Skeletal muscle cell (primary cell): ENCODE results near the gene ZIC5.

Experiments
- DNase-seq: peaks from one replicate; pipeline ENCODE4 v3.0.0-alpha.2; 2010; ENCODE audit warnings: low read depth
- H3K4me3 ChIP-seq: 2 replicates; pipeline ENCODE4 v1.5.1; 2011; ENCODE audit warnings: low read depth, mild to moderate bottlenecking, control low read depth, low read length, moderate library complexity

ZIC5 gene

DNA sequence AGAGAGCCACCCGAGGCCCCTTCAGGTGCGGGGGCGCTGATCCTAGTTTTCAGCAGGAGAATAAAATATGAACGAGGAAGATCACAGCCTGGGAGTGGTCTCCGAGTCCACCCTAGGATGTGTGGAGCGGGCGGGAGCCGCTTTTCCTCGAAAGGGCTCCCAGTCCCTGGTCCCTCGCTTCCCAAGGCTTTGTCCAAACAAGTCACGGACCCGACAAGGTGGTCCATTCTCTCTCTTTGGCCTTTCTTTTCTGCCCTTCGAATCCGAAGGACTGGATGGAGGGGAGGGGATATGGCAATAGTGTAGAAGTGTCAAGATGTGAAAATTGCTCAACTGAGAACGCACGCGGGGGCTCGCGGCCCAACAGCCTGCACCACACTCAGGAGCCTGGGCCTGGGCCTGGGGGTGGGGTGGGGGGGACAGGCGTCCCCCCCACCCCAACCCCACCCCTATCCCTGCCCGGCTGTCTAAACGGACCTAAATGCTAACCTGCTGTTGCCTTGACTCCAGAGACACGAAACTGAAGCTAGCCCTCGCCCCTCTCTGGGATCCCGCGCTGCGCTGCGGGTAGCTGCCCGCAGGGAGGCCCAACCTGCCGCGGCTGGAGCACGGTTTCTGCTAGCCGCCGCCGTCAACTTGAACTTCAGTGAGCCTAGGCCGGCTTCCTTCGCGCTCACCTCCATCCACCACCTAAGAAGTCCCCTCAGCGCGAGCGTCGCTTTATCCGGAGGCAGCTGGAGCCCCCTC, 17.1 kb upstream of the ZIC5 start:
- no peak overlapping the region for H3K4me3 ChIP-seq
- no peak for DNase-seq

- H3K4me3 ChIP-seq, result no peak overlapping the region
- no peak for DNase-seq
These were observed 15.8 kb upstream of the ZIC5 start for GRCh38 chr13:99987154-99988019.

DNA sequence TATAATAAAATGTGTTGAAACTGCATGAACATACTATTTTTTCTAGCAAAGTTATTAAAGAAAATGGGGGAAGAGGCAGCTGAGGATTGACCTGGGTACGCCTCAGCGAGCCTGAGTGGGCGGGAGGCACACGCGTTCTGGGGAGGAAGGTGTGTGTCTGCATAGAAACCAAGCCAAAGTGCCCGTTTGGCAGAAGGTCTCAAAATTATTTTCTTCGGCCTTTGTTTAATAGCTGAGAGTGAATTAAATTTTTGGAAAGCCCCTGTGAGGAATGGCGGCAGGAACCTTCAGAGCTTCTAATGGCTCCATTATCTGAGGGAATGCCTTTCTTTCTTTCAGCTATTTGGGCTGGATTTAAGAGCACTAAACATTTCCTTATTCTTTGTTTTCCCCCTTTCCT, 15.2 kb upstream of the ZIC5 start:
- DNase-seq, result no peak
- no peak overlapping the region for H3K4me3 ChIP-seq

- H3K4me3 ChIP-seq, result no peak overlapping the region
- DNase-seq, result no peak
These were observed 14.4 kb upstream of the ZIC5 start for GRCh38 chr13:99985886-99986527.

GRCh38 chr13:99985241-99985874, 13.8 kb upstream of the ZIC5 start:
- H3K4me3 ChIP-seq, result no peak overlapping the region
- DNase-seq, result no peak

DNA sequence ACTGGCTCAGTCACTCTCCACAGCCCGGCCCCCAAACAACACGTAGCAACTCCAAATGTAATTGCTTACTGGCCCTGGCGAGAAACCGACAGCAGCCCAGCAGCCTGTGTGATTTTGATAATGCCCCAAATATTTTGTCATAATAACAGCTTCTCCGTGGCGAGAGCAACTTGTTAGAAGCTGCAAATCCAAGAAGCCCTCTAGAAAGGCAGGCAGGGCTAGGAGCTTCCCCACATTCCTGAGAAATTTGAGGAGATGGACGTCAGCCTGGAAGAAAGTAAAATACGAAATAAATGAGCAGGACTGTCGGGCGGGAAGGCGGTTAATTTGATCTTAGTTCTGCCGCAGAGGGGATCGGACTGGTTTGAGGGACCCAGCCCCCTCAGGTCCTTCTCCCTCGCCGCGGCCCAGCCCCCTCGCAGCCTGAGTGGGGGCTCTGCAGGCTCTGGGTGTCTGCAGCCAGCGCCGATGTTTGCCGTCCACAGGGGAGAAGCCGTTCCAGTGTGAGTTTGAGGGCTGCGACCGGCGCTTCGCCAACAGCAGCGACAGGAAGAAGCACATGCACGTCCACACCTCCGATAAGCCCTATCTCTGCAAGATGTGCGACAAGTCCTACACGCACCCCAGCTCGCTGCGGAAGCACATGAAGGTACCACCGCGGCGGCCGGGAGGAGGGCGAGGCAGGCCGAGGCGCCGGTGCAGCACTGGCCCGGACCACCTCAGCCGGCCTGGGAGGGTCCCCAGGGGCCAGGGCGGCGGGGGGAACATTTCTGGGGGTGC, 13.1 kb upstream of the ZIC5 start:
- DNase-seq, result no peak
- no peak overlapping the region for H3K4me3 ChIP-seq

DNA sequence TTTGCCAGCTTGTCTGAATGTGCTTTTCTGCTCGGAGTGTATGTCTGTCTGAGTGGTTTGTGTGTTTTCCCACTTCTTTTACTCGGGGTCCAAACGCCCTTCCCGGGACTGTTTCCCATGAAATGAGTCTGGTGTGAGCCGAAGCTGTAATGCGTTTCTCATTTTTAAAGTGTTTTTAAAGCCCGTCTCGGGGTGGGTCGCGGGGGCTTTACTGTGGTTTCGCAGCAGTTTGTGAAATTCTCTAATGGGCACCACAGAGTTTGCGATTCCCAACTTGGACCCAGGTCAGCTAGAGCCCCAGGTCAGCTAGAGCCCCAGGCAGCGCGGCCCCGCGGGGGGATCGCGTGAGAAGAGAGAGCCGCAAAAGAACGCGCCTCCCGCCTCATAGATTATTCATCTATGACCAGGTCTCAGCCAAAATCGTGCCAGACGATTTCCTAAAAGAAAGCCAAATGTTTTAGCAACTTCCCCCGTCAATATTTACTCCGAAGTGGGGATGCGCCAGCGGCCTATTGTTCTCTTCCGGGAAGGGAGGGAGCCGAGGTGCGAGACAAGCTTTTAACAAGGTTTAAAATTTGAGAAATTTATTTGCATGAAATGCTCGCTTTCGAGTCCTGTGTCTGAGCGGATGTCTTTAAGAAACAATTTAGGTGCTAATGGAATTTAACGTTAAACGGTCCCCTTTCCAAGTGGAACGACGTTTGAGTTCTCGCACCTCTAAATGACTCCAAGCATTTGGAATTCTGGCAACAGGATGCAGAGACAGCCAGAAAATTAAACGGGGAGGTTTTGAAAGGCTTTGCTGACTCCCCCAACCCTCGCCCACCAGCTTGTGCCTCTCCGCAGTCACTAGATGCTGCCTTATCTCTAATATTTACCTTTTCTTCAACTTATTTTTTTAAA, 12.2 kb upstream of the ZIC5 start:
- no peak for DNase-seq
- H3K4me3 ChIP-seq, result no peak overlapping the region

GRCh38 chr13:99982731-99983498, 11.3 kb upstream of the ZIC5 start:
- H3K4me3 ChIP-seq, result no peak overlapping the region
- no peak for DNase-seq

GRCh38 chr13:99982036-99982730, 10.6 kb upstream of the ZIC5 start:
- H3K4me3 ChIP-seq, result no peak overlapping the region
- no peak for DNase-seq

DNA sequence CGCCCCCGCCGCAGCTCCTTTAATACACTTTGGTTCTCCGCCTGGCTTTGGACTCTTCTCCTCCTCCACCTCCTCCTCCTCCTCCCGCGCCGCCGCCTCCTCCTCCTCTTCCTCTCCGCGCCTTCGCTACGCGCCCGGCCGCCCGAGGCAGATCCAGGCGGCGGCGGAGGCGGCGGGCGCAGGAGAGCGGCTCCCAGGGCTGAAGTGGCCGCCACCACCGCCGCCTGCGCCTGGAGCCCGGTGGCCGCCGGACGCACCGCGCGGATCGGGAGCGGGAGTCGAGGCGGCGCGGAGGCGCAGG, 10.1 kb upstream of the ZIC5 start, which contains the start of gene ZIC2:
Gene ZIC2, plus strand, starts transcription at position 50 of the 301 bp plus-strand sequence. CDS start 281 bp downstream, outside the sequence.
- DNase-seq, result no peak
- H3K4me3 ChIP-seq, result peak within 1 kb of the TSS; percentile 43

DNA sequence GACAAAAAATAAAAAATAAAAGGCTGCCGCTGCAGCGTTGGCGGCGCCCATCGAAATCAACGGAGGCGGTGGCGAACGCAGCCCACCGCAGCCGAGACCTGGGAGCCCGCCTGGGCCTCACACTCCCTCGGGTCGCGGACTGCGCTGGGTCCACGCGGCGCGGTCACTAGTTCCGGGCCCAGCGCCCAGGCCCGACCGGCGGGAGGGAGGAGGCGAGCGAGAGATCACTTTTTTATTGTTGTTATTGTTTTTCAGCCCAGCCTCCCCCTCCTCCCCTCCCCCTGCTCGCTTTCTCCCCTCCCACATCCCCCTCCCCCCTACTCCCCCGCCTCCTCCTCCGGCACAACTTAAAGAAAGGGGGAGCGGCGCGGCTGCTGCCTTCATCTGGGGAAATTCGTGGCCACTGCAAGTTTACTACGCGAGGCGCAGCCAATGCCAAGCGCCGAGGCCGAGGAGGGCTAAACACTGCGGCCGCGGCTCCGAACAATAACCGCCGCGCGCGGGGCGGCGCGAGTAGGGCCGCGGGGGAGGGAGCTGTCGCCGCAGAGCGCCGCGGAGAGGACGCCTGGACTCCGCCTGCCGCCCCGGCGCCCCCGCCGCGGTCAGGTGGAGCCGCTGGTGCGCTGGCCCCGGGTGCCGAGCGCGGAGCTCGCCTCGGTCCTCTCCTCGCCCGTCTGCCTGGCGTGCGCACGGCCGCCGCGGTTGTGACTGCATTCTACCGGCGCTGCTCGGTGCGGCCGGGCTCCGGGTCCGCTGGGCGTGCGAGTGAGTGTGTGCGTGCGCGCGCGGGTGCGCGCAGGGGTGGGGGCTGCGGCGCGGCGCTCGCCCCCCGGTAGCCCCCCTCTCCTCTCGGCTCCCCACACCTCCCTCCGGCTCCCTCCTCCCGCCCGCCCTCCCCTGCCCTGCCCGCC, 9.5 kb upstream of the ZIC5 start:
- H3K4me3 ChIP-seq, result peak overlapping the region; percentile 43
- DNase-seq, result no peak

DNA sequence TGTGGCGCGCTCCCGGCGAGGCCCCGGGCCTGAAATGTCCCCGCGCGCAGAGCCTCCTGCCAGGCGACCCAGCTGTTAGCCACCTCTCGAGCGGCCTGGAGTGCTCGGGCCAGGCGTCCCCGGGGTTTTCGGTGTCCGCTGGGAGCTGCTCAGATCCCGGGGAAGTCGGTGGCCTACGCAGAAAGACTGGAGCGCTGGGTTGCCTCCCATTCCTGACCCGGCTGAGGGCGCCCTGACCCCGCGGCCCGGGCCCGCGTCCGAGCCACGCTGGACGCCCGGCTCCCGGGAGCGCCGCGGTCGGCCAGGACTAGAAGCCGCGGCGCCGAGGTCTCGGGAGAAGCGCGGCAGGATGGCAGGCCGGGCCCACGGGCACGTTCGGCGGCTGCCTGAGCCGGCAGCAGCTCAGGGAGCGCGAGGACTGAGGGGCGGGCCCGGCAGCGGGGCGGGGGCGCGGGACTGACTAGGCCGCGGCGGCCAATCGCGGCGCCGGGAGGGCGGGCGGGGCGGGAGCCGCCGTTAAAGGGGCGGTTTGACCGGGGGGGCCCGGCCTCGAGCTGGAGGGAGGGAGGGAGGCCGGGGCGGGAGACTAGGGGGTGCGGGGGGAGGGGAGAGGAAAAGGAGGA, 8.7 kb upstream of the ZIC5 start:
- H3K4me3 ChIP-seq, result peak overlapping the region; percentile 43
- DNase-seq, result peak; percentile 6

- DNase-seq, result no peak
- H3K4me3 ChIP-seq, result peak overlapping the region; percentile 28
These were observed 8.1 kb upstream of the ZIC5 start for GRCh38 chr13:99979453-99980200.

DNA sequence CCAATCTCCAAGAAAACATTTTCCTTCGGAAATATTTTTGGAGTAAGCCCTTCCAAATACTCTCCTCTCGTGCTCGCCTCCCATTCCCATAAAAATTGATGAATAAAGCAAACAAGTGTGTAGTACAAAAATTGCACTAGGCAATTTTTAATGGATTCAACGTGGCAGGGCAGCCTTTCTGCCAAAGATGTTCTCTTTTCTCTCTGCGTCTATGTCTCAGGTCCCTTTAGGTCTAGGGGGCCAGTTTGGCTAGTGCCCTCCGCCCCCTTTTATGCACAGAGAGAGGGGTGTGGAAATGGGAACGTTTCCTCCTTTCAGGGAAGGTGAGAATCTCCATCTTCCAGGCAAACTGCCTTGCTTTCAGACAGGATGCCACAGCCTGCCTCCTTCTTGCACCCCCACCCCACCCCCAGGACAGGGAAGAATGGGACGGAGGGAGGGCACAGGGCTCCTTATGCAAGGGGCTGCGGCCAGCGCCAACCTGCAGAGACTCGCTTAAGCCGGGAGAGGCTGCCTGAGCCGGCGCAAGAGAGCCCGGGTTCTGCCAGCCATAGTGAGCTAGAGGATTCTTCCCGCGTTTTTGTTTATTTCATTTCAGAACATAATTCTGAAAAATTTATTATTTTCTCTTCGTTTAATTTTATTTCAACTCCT, 7.4 kb upstream of the ZIC5 start:
- no peak for DNase-seq
- H3K4me3 ChIP-seq, result no peak overlapping the region
